GM12878 (cell line): Measurements from ENCODE around the gene KLK6. TPM values are rescaled to one million over a fixed set of nuclear protein-coding genes. Genes with fewer than 3 reads are reported as not detected.

ENCODE experiments used
- ATAC-seq: fragments of 200-7000 bp; cut with Tn5 transposase; 3 replicates; pipeline ENCODE4 v1.9.1; 2020; ENCODE audit warnings: mild to moderate bottlenecking, moderate library complexity
- BruUV-seq: library from RNA; stranded (reverse); fragments of 400-500 nt; replicated peaks from 2 replicates; lab custom pipeline; 2021; lab: Mats Ljungman, UMichigan
- CTCF ChIA-PET: fragments of 300-600 bp; sonication (Branson Sonifier 250); formaldehyde crosslinking; extraction: SDS; loops from one replicate; lab custom pipeline; 2021; ENCODE audit warnings: inconsistent platforms; lab: Yijun Ruan, JAX
- POLR2A ChIA-PET: fragments of 350-600 bp; formaldehyde crosslinking; extraction: SDS; loops from one replicate; lab custom pipeline; 2021; ENCODE audit warnings: inconsistent platforms; lab: Charles Lee
- RAD21 ChIA-PET: fragments of 300-600 bp; sonication (Branson Sonifier 250); formaldehyde crosslinking; loops from one replicate; lab custom pipeline; 2023; ENCODE audit warnings: antibody characterized with exemption; ENCODE audit not compliant: unreplicated experiment; lab: Charles Lee
- SMC1A ChIA-PET: fragments of 300-600 bp; sonication (Branson Sonifier 250); formaldehyde crosslinking; loops from one replicate; lab custom pipeline; 2023; ENCODE audit not compliant: unreplicated experiment, uncharacterized antibody; lab: Charles Lee
- DNase-seq: peaks from one replicate; pipeline ENCODE4 v3.0.0-alpha.2; 2011; ENCODE audit warnings: low read depth, low spot score
- FAIRE-seq: peaks from 3 replicates; lab custom pipeline; 2011; peaks lifted over from hg19 to GRCh38; lab: Jason Lieb, UNC
- H2AFZ ChIP-seq: 2 replicates; pipeline ENCODE4 v1.6.0; 2011; ENCODE audit warnings: low read depth, low read length, control low read depth; ENCODE audit not compliant: control insufficient read depth
- H3K27ac ChIP-seq: 2 replicates; pipeline ENCODE4 v1.5.1; 2011; ENCODE audit warnings: control low read depth; ENCODE audit not compliant: control insufficient read depth, insufficient read depth
- H3K27me3 ChIP-seq, 2 experiments: replicated peaks in 1 of 2; 2 replicates each; pipeline versions ENCODE4 v1.6.0 to v1.6.1; 2011; ENCODE audit warnings: low read length in 1 of 2; ENCODE audit not compliant: control insufficient read depth in 2 of 2, insufficient read depth in 2 of 2
- H3K36me3 ChIP-seq, 2 experiments: 2 replicates each; pipeline ENCODE4 v1.5.1; 2011; ENCODE audit warnings: low read length in 1 of 2; ENCODE audit not compliant: control insufficient read depth in 2 of 2, insufficient read depth in 2 of 2
- H3K4me1 ChIP-seq: 2 replicates; pipeline ENCODE4 v1.6.1; 2011; ENCODE audit warnings: mild to moderate bottlenecking, low read length, moderate library complexity, mixed read lengths; ENCODE audit not compliant: control insufficient read depth, insufficient read depth
- H3K4me2 ChIP-seq: 2 replicates; pipeline ENCODE4 v1.6.0; 2011; ENCODE audit warnings: control low read depth; ENCODE audit not compliant: control insufficient read depth, insufficient read depth
- H3K4me3 ChIP-seq: fragments of 200-600 bp; sonication (generic); 2 replicates; pipeline ENCODE4 v1.5.1; 2016
- H3K79me2 ChIP-seq: 2 replicates; pipeline ENCODE4 v1.6.0; 2011; ENCODE audit warnings: low read length; ENCODE audit not compliant: control insufficient read depth, insufficient read depth
- H3K9ac ChIP-seq: 2 replicates; pipeline ENCODE4 v1.8.0; 2011; ENCODE audit warnings: low read length, control low read depth, mixed read lengths; ENCODE audit not compliant: control insufficient read depth, insufficient read depth
- H3K9me3 ChIP-seq: replicated peaks from 3 replicates; pipeline ENCODE4 v1.5.1; 2011; ENCODE audit warnings: mild to moderate bottlenecking, low read length; ENCODE audit not compliant: control insufficient read depth, insufficient read depth
- H4K20me1 ChIP-seq: 2 replicates; pipeline ENCODE4 v1.6.0; 2011; ENCODE audit not compliant: control insufficient read depth, insufficient read depth
- BCLAF1 ChIP-seq: fragments of 450-650 bp; IDR thresholded peaks from 2 replicates; pipeline ENCODE4 v1.6.1; 2017; ENCODE audit warnings: antibody characterized with exemption, mild to moderate bottlenecking, moderate library complexity
- ESRRA ChIP-seq: IDR thresholded peaks from 2 replicates; pipeline ENCODE4 v1.6.1; 2012; ENCODE audit warnings: mild to moderate bottlenecking, low read length, improper control_type of control experiment
- FOS ChIP-seq: IDR thresholded peaks from 3 replicates; pipeline ENCODE4 v1.6.1; 2011; ENCODE audit warnings: borderline replicate concordance; ENCODE audit not compliant: insufficient read length; ENCODE audit errors: extremely low read depth
- GATAD2B ChIP-seq: fragments of 450-650 bp; conservative IDR thresholded peaks from 2 replicates; pipeline ENCODE4 v1.6.1; 2017; ENCODE audit warnings: low read depth, mild to moderate bottlenecking, moderate library complexity
- HDGF ChIP-seq: fragments of 450-650 bp; IDR thresholded peaks from 2 replicates; pipeline ENCODE4 v1.6.1; 2016; ENCODE audit warnings: antibody characterized with exemption
- HSF1 ChIP-seq: fragments of 150-350 bp; IDR thresholded peaks from 2 replicates; pipeline ENCODE4 v1.6.1; 2014; ENCODE audit warnings: mild to moderate bottlenecking, low read depth, low read length
- KLF5 ChIP-seq: fragments of 450-650 bp; IDR thresholded peaks from 2 replicates; pipeline ENCODE4 v1.6.1; 2014; ENCODE audit warnings: mild to moderate bottlenecking; ENCODE audit not compliant: partially characterized antibody
- MTA2 ChIP-seq: fragments of 450-650 bp; IDR thresholded peaks from 2 replicates; pipeline ENCODE4 v1.6.1; 2016; ENCODE audit warnings: low read depth, mild to moderate bottlenecking, moderate library complexity
- NR2C1 ChIP-seq: fragments of 450-650 bp; IDR thresholded peaks from 2 replicates; pipeline ENCODE4 v1.6.1; 2017; ENCODE audit warnings: antibody characterized with exemption, mild to moderate bottlenecking, moderate library complexity
- POLR2AphosphoS5 ChIP-seq: IDR thresholded peaks from 2 replicates; pipeline ENCODE4 v1.6.1; 2011; ENCODE audit warnings: mild to moderate bottlenecking, low read length, inconsistent platforms
- RFX5 ChIP-seq: IDR thresholded peaks from 2 replicates; pipeline ENCODE4 v1.6.1; 2011; ENCODE audit warnings: low read depth, low read length, improper control_type of control experiment
- SREBF1 ChIP-seq: IDR thresholded peaks from 2 replicates; pipeline ENCODE4 v1.6.1; 2012; ENCODE audit warnings: mild to moderate bottlenecking, low read length
- ZBTB4 ChIP-seq: fragments of 450-650 bp; formaldehyde crosslinking; IDR thresholded peaks from 2 replicates; pipeline ENCODE4 v1.4.0; 2022; ENCODE audit warnings: mild to moderate bottlenecking, moderate library complexity
- WGBS: methylation state at CpG from one replicate; pipeline ENCODE4 v1.1.6; 2016; ENCODE audit warnings: low lambda C conversion rate; ENCODE audit not compliant: insufficient replicate concordance, insufficient coverage; ENCODE audit errors: missing lambda C conversion rate; 5-methylcytosine and 5-hydroxymethylcytosine counted together
- in situ Hi-C: fragments of 300-500 bp; cut with MboI; formaldehyde crosslinking; loops from 9 replicates; pipeline ENCODE4 v1.14.3; 2018; ENCODE audit warnings: mixed read lengths
- intact Hi-C: fragments of 100-400 bp; cut with micrococcal nuclease; formaldehyde crosslinking; loops from one replicate; pipeline ENCODE4 v1.14.2; 2022; ENCODE audit not compliant: unreplicated experiment
- polyA plus RNA-seq, 11 experiments: library from polyadenylated mRNA; depleted of rRNA in 4 of 11; unstranded in 6 of 11; stranded (reverse) in 5 of 11; fragments of >200 nt; fragmentation: Nextera tagmentation in 4 of 11; fragmentation: Illumina TruSeq in 1 of 11; extraction: Ambion mirVana in 4 of 11; extraction: Trizol in 1 of 11; gene quantifications; 1 replicate in 1 of 11; 2 replicates in 10 of 11; pipeline versions ENCODE4 v1.2.1 to v1.2.3, GENCODE V29; 2011 to 2016; ENCODE audit warnings: inconsistent platforms in 2 of 11, missing spikeins in 2 of 11, low read depth in 1 of 11
- total RNA-seq, 4 experiments: library from RNA; depleted of rRNA in 3 of 4; stranded (reverse); fragments of >200 nt in 3 of 4; fragmentation: Illumina TruSeq in 1 of 4; extraction: Trizol in 1 of 4; gene quantifications; 2 replicates each; pipeline versions ENCODE4 v1.2.1 to v1.2.3, GENCODE V29; 2013 to 2021
- TF ChIP-seq, protein P1 (sequence below): IDR thresholded peaks from 2 replicates; pipeline ENCODE4 v1.6.1; 2012; ENCODE audit warnings: low read depth, low read length, improper control_type of control experiment
- TF ChIP-seq, protein P2 (sequence below): IDR thresholded peaks from 2 replicates; pipeline ENCODE4 v1.6.1; 2011; ENCODE audit warnings: borderline replicate concordance, low read depth, mild to moderate bottlenecking, moderate library complexity, low read length; ENCODE audit not compliant: insufficient read depth, poor library complexity, severe bottlenecking

KLK6 gene
- total and polyA plus RNA-seq, 10 of the 15 experiments (the other 5 are each of a cell fraction or from before 2014, with no cell fraction given) = not detected

DNA sequence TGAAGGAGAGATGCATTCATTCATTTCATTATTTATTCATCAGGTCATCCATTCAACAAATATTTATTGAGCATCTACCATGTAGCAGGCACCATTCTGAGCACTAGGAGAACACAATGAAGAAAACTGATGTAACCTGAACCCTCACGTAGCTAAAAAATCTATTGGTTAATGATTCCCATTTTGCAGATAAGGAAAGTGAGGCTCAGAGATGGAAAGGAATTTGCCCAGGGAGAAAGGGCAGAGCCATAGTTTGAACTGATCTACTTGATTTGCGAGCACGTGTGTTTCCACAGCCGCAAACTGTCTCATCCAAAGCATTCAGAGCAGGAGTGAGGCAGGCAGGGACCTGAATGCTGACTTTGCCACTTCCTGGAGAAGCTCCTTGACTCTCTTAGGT, 29.3 kb upstream of the KLK6 start:
- Histone ChIP-seq H3K9ac (no peak overlapping the region), H3K27me3 (no peaks in the 10 kb centered on the region; a peak in 1 of 4 replicates), H3K4me2 (no peak overlapping the region), H3K9me3 (peaks cover 2% of the 10 kb centered on the region; the same call in 1 of the 3 replicates), H3K4me3 (no peak overlapping the region), H4K20me1 (no peaks in the 10 kb centered on the region), H3K36me3 (no peaks in the 10 kb centered on the region), H2AFZ (no peak overlapping the region), H3K79me2 (no peaks in the 10 kb centered on the region), H3K27ac (no peak overlapping the region)
- intact Hi-C loops = no loop called here
- no peak for FAIRE-seq
- WGBS = 31% methylated on average over 4 of the region's 4 CpGs
- SMC1A ChIA-PET = no interaction called here
- RAD21 ChIA-PET = no interaction called here
- no TSS peak for BruUV-seq
- no peak for DNase-seq
- in situ Hi-C loops = no loop called here
- ATAC-seq = no peak
- CTCF ChIA-PET = no interaction called here
- POLR2A ChIA-PET = no interaction called here
- TF ChIP-seq ZBTB4 (CRISPR knock-in tag) = no peak
- no peak for TF ChIP-seq POLR2AphosphoS5
- no peak for TF ChIP-seq RFX5
- TF ChIP-seq GATAD2B = no peak
- TF ChIP-seq SREBF1 = no peak
- TF ChIP-seq KLF5 = no peak
- TF ChIP-seq, protein P1, sequence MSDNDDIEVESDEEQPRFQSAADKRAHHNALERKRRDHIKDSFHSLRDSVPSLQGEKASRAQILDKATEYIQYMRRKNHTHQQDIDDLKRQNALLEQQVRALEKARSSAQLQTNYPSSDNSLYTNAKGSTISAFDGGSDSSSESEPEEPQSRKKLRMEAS = no peak
- TF ChIP-seq, protein P2, sequence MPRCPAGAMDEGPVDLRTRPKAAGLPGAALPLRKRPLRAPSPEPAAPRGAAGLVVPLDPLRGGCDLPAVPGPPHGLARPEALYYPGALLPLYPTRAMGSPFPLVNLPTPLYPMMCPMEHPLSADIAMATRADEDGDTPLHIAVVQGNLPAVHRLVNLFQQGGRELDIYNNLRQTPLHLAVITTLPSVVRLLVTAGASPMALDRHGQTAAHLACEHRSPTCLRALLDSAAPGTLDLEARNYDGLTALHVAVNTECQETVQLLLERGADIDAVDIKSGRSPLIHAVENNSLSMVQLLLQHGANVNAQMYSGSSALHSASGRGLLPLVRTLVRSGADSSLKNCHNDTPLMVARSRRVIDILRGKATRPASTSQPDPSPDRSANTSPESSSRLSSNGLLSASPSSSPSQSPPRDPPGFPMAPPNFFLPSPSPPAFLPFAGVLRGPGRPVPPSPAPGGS = no peak
- TF ChIP-seq NR2C1 = no peak
- TF ChIP-seq HDGF = no peak
- TF ChIP-seq HSF1 = no peak
- TF ChIP-seq BCLAF1 = no peak
- no peak for TF ChIP-seq ESRRA
- TF ChIP-seq FOS = no peak
- TF ChIP-seq MTA2 = no peak
- TF ChIP-seq, all 136 proteins: peak for 0
- H3K4me1 ChIP-seq = no peaks in the 10 kb centered on the region
